NCI-H1417 (cell line): ENCODE data around the gene MMP23B.
"Not testable (repeated sequence)": the region's sequence is repeated elsewhere in the genome, so short reads cannot be mapped to it uniquely, and the experiment has no call there.

Experiments used
- DNase-seq, 3 experiments: peaks; one replicate each; lab custom pipeline; 2025; lab: John Stamatoyannopoulos, UW

Gene MMP23B

DNA sequence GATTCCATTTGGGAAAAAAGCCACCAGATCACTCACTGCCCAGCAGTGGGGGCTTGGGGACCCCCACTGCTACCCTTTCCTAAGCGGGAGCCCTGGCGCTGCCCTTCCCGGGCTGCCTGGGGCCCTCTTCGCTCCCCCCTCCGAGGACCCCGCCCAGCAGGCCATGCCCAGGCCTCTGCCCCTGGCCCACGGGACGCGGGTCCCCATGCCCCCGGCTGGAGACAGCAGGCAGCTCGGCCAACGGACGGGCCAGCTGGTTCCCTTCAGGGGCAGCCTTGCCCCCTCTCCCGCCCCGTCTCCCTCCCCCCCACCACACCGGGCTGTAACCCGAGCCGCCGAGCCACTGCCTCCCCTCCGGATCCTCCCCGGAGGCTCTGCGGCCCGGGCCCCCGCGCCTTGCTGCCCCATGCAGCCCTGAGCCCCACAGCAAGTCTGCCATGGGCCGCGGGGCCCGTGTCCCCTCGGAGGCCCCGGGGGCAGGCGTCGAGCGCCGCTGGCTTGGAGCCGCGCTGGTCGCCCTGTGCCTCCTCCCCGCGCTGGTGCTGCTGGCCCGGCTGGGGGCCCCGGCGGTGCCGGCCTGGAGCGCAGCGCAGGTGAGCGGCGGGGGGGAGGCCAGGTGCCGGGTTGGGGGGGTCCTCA is at the start of gene MMP23B:
MMP23B (plus strand) TSS at position 392 of the 639 bp plus-strand sequence; CDS start at position 438, 46 bp downstream.
- DNase-seq = peak in 2 of 3 experiments; percentile 4 to 17

- no peak for DNase-seq
Observed at GRCh38 chr1:1582585-1583346, 49.2 kb upstream of the MMP23B start.

GRCh38 chr1:1583347-1584010 is 48.5 kb upstream of the MMP23B start:
- no peak for DNase-seq

DNA sequence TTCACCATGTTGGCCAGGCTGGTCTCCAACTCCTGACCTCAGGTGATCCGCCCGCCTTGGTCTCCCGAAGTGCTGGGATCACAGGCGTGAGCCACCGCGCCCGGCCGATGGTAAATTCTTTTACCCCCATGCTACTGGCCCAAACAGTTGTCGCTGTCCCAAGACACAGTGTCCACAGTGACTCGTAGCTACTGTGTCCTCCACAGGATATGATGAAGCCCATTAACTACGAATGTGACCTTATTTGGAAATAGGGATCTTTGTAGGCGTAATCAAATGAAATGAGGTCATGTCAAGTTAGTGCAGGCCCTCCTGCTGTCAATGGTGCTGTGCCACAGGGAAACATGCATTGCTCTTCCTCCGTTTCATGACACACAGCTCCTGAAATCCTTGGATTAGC is 40.5 kb upstream of the MMP23B start:
- DNase-seq = no peak

GRCh38 chr1:1593834-1594601 is 38.0 kb upstream of the MMP23B start:
- DNase-seq = no peak

DNA sequence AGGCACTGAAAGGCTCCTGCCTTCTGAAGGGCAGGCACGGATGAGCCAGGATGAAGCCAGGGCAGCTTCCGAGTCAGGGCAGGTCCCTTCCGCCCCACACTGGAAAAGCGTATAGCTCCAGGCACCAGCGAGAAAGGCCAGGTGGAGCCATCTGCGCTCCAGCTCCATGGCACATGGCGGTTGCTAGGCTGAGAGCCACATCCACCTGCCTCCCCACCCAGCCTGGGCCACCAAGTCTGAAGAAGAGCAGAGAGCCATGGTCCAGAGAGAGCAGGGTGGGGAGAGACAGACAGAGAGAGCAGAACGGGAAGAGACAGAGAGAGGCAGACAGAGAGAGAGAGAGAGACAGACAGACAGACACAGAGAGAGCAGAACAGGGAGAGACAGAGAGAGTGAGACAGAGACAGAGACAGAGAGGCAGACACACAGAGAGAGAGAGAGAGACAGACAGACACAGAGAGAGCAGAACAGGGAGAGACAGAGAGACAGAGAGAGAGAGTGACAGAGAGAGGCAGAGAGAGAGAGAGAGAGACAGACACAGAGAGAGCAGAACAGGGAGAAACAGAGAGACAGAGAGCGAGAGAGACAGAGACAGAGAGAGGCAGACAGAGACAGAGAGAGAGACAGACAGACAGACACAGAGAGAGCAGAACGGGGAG is 37.2 kb upstream of the MMP23B start:
- DNase-seq = peak in 2 of 3 experiments; percentile 44 to 57

GRCh38 chr1:1595341-1595740 is 36.6 kb upstream of the MMP23B start:
- not testable (repeated sequence) for DNase-seq

- no peak for DNase-seq
Observed at GRCh38 chr1:1596493-1597274, 35.3 kb upstream of the MMP23B start.

- DNase-seq = peak in 1 of 3 experiments; percentile 26
Observed at GRCh38 chr1:1597275-1597930, 34.6 kb upstream of the MMP23B start.

- no peak for DNase-seq
Observed at GRCh38 chr1:1598051-1598719, 33.8 kb upstream of the MMP23B start.

GRCh38 chr1:1598720-1599029 is 33.3 kb upstream of the MMP23B start:
- no peak for DNase-seq

DNA sequence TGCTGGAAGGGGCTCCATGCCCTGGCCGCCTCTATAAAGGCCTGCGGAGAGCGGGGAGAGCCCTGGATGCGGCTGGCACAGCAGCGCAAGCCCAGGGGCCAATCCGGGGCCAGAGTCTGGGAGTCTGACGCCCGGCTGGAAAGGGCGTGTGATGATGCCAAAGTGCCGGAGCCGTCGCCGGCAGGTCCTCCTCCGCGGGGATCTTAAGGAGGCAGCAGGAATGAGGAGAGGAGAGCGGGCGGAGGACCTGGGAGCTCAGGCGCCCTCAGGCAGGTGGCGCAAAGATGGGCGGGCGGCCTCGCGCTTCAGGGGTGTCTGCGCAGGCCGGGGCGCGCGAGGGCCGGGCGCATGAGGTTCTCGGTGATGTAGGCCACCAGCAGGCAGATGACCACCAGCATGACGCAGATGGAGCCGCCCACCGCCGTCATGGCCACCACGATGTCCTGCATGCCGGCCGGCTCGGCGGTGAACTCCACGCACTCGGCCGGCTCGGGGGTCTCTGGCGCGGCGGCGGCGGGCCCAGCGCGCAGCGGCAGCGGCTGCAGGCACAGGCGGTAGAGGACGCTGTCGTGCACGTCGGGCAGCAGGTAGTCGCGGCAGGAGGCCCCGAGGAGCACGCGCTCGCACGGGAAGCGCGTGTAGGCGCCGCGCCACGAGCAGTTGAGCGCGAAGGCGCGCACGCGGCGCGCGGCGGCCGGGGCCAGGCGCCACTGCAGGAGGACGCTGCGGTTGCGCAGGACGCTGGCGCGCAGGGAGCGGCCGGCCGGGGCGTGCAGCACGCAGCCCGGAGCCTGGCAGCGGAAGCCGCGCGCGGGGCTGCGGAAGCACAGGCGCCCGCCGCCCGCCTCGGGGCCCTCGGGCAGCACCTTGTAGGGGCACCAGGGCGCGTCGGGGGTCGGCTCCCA is 32.7 kb upstream of the MMP23B start:
- DNase-seq = peak; percentile 24 to 62 (median 61)

- DNase-seq = peak in 2 of 3 experiments; percentile 41
Observed at GRCh38 chr1:1599935-1600860, 31.8 kb upstream of the MMP23B start, which contains the start of gene FNDC10. TSS of gene FNDC10 (minus strand) at chr1:1600135. CDS start at chr1:1600015, 120 bp downstream.

DNA sequence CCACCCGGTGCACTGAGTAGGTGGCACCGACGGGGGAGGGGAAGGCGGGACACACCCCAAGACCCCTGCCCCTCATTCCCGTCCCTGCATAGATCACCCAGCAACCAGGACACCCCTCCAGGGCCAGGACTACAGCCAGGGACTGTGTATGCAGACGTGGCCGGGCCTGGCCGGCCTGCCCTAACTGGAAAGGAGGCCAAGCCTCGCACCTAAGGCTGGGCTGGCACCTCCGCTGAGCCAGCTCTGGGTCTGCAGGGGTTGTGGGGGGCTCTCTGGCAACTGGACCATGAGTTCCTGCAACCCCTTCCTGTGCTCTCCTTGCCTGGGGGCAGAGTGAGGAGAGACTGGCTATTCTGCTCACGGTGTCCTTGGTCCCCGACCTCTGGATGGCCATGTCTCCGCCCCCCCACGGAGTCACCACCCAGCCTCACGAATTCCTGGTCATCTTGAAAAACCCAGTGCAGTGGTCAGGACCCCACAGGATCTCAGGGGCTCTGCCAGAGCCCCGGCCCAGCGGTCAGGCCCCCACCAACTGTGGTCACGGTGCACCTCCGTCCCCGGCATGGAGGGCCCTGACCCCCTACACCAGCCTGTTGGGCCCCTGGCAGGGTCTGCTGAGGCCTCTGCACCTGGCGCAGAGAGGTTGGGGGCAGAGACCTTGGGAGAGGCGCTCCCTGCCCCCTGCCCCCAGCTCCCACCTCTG is 31.0 kb upstream of the MMP23B start:
- DNase-seq = no peak

- no peak for DNase-seq
Observed at GRCh38 chr1:1601564-1602303, 30.2 kb upstream of the MMP23B start.

- DNase-seq = no peak
Observed at GRCh38 chr1:1602304-1602967, 29.5 kb upstream of the MMP23B start.
